B cell (primary cell): Measurements from ENCODE around the gene TBCD. TPM values are rescaled to one million over a fixed set of nuclear protein-coding genes. Genes with fewer than 3 reads are reported as not detected.

Experiments used
- ATAC-seq: fragments of 200-7000 bp; cut with Tn5 transposase; one replicate; pipeline ENCODE4 v1.10.0; 2021; ENCODE audit warnings: low read depth, mild to moderate bottlenecking, moderate number of reproducible peaks, moderate library complexity
- CTCF ChIA-PET: fragments of 350-600 bp; sonication (Branson Sonifier 250); formaldehyde crosslinking; loops from one replicate; lab custom pipeline; 2021; ENCODE audit warnings: antibody characterized with exemption, inconsistent platforms; lab: Charles Lee
- POLR2A ChIA-PET: fragments of 350-600 bp; sonication (Branson Sonifier 250); formaldehyde crosslinking; loops from one replicate; lab custom pipeline; 2021; ENCODE audit warnings: antibody characterized with exemption; lab: Charles Lee
- DNase-seq: peaks from one replicate; pipeline ENCODE4 v3.0.0; 2013
- H2AFZ ChIP-seq: 2 replicates; pipeline ENCODE4 v1.6.1; 2012; ENCODE audit warnings: mild to moderate bottlenecking, low read depth, low read length; ENCODE audit not compliant: insufficient read depth, poor library complexity, severe bottlenecking
- H3K27ac ChIP-seq, 2 donors: 1 replicate in 1 of 2; 2 replicates in 1 of 2; pipeline ENCODE4 v1.5.1; 2012 to 2013; ENCODE audit warnings: low read length in 2 of 2, mild to moderate bottlenecking in 2 of 2, moderate library complexity in 1 of 2
- H3K27me3 ChIP-seq, 4 experiments: fragments of 200-600 bp in 1 of 4; sonication (generic) in 1 of 4; replicated peaks in 1 of 4; 1 replicate in 2 of 4; 2 replicates in 2 of 4; pipeline versions ENCODE4 v1.6.1 to v1.7.0; 2013 to 2016; ENCODE audit warnings: low read length in 3 of 4, mild to moderate bottlenecking in 2 of 4, mixed read lengths in 1 of 4, moderate library complexity in 1 of 4; ENCODE audit not compliant: insufficient read depth in 4 of 4, control insufficient read depth in 3 of 4; ENCODE audit errors: control extremely low read depth in 1 of 4
- H3K36me3 ChIP-seq, 2 experiments: replicated peaks in 1 of 2; 1 replicate in 1 of 2; 2 replicates in 1 of 2; pipeline versions ENCODE4 v1.6.1 to v1.7.1; 2013; ENCODE audit warnings: low read length in 1 of 2; ENCODE audit not compliant: insufficient read depth in 2 of 2, control insufficient read depth in 1 of 2; ENCODE audit errors: control extremely low read depth in 1 of 2, extremely low read depth in 1 of 2
- H3K4me1 ChIP-seq, 2 donors: fragments of 200-600 bp in 1 of 2; sonication (generic) in 1 of 2; 1 replicate in 1 of 2; 2 replicates in 1 of 2; pipeline versions ENCODE4 v1.5.1 to v1.6.1; 2013 to 2017; ENCODE audit warnings: low read length in 2 of 2; ENCODE audit not compliant: control insufficient read depth in 2 of 2, insufficient read depth in 2 of 2
- H3K4me2 ChIP-seq: replicated peaks from 2 replicates; pipeline ENCODE3; 2012; ENCODE audit warnings: mild to moderate bottlenecking, low read depth, low read length; ENCODE audit not compliant: poor library complexity, severe bottlenecking
- H3K4me3 ChIP-seq, 5 experiments: fragments of 200-600 bp in 1 of 5; sonication (generic) in 1 of 5; 1 replicate in 3 of 5; 2 replicates in 2 of 5; pipeline versions ENCODE4 v1.5.1 to v1.7.0; 2011 to 2016; ENCODE audit warnings: low read length in 4 of 5, mild to moderate bottlenecking in 4 of 5, low read depth in 2 of 5, control low read depth in 1 of 5, moderate library complexity in 1 of 5; ENCODE audit not compliant: insufficient read depth in 1 of 5; ENCODE audit errors: control extremely low read depth in 1 of 5, extremely low read depth in 1 of 5
- H3K79me2 ChIP-seq: fragments of 200-600 bp; sonication (generic); one replicate; pipeline ENCODE4 v1.6.0; 2016; ENCODE audit warnings: low read length; ENCODE audit not compliant: control insufficient read depth, insufficient read depth
- H3K9ac ChIP-seq: fragments of 200-600 bp; sonication (generic); 2 replicates; pipeline ENCODE4 v1.6.1; 2017; ENCODE audit warnings: mild to moderate bottlenecking, low read length, moderate library complexity
- H3K9me3 ChIP-seq, 3 donors: one replicate each; pipeline versions ENCODE4 v1.6.1 to v1.7.1; 2013; ENCODE audit warnings: low read length in 2 of 3; ENCODE audit not compliant: control insufficient read depth in 2 of 3, insufficient read depth in 1 of 3; ENCODE audit errors: control extremely low read depth in 1 of 3
- H4K20me1 ChIP-seq: 2 replicates; pipeline ENCODE4 v1.6.0; 2012; ENCODE audit warnings: mild to moderate bottlenecking, low read length; ENCODE audit not compliant: insufficient read depth, control insufficient read depth, poor library complexity, severe bottlenecking
- H3K27ac Mint-ChIP-seq: one replicate; pipeline ENCODE4 v1.8.0; 2021; ENCODE audit warnings: mixed read lengths
- H3K27me3 Mint-ChIP-seq: one replicate; pipeline ENCODE4 v1.8.0; 2021; ENCODE audit warnings: mixed read lengths
- H3K4me1 Mint-ChIP-seq: one replicate; pipeline ENCODE4 v1.8.0; 2021; ENCODE audit warnings: mixed read lengths
- H3K4me3 Mint-ChIP-seq: one replicate; pipeline ENCODE4 v1.8.0; 2021; ENCODE audit warnings: mixed read lengths
- H3K9me3 Mint-ChIP-seq: one replicate; pipeline ENCODE4 v1.8.0; 2022; ENCODE audit warnings: mixed read lengths; ENCODE audit not compliant: insufficient read depth
- EZH2 ChIP-seq: IDR thresholded peaks from 2 replicates; pipeline ENCODE4 v1.6.1; 2012; ENCODE audit warnings: borderline replicate concordance, low read depth, mild to moderate bottlenecking, moderate library complexity, low read length; ENCODE audit not compliant: insufficient read depth, poor library complexity, severe bottlenecking
- WGBS: methylation state at CpG from one replicate; pipeline ENCODE4 v1.1.5; 2013; ENCODE audit warnings: missing lambda C conversion rate; ENCODE audit not compliant: insufficient coverage; 5-methylcytosine and 5-hydroxymethylcytosine counted together
- intact Hi-C: fragments of 100-400 bp; cut with micrococcal nuclease; formaldehyde crosslinking; loops from one replicate; pipeline ENCODE4 v1.10.0; 2022
- polyA plus RNA-seq: library from polyadenylated mRNA; depleted of rRNA; stranded (reverse); fragments of >200 nt; gene quantifications from 2 replicates; pipeline ENCODE4 v1.2.3, GENCODE V29; 2012
- total RNA-seq, 2 donors: library from RNA; stranded (reverse); fragments of 120-200 nt in 1 of 2; gene quantifications; 1 replicate in 1 of 2; 2 replicates in 1 of 2; pipeline versions ENCODE4 v1.2.3 to v1.2.4, GENCODE V29; 2013 to 2022
- TF ChIP-seq, protein P1 (sequence below): fragments of 200-600 bp; IDR thresholded peaks from one replicate; pipeline ENCODE4 v1.8.0; 2022; ENCODE audit warnings: antibody characterized with exemption, mild to moderate bottlenecking

The TBCD gene
- total and polyA plus RNA-seq, 2 donors (not counting 1 experiment from before 2014, with no cell fraction given) = 60.8 to 101 TPM

DNA sequence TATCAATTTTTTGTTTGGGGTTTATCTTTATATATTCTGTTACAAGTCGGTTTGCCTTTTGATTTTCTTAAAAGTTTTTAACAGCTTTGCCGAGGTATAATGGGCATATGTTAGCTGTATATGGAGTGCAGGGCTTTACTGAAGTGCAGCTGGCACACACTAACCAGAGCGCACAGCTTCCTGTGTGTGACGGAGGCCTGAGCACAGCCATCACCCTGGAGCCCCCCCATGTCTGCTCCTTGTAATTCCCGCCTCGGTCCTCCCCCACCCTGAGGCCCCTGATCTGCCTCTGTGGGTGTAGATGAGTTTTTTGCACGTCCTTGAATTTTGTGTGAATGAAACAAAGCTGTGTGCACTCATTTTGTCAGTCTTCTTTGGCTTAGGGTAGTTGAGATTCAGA, 148.1 kb downstream of the TBCD start:
- DNase-seq = no peak
- no peak overlapping the region for H2AFZ ChIP-seq
- no peaks in the 10 kb centered on the region for H3K9me3 ChIP-seq
- POLR2A ChIA-PET = no interaction called here
- Mint-ChIP-seq H3K27ac (peak overlapping the region; percentile 42), H3K9me3 (no peaks in the 10 kb centered on the region), H3K4me1 (no peaks in the 10 kb centered on the region), H3K4me3 (no peak overlapping the region), H3K27me3 (no peaks in the 10 kb centered on the region)
- no peak overlapping the region for H3K9ac ChIP-seq
- H3K4me1 ChIP-seq = peaks cover 0 to under 1% of the 10 kb centered on the region in 2 donors
- no peaks in the 10 kb centered on the region for H4K20me1 ChIP-seq
- H3K4me3 ChIP-seq = no peak overlapping the region
- no peaks in the 10 kb centered on the region for H3K27me3 ChIP-seq
- H3K4me2 ChIP-seq = no peak overlapping the region
- peaks cover 13% of the 10 kb centered on the region for H3K79me2 ChIP-seq
- CTCF ChIA-PET = interaction anchor here (1.3 kb wide), 1 partner anchor 36 kb away, joined by 4 read pairs; no protein-coding TSS in a partner anchor
- no peak for TF ChIP-seq EZH2
- TF ChIP-seq, protein P1, sequence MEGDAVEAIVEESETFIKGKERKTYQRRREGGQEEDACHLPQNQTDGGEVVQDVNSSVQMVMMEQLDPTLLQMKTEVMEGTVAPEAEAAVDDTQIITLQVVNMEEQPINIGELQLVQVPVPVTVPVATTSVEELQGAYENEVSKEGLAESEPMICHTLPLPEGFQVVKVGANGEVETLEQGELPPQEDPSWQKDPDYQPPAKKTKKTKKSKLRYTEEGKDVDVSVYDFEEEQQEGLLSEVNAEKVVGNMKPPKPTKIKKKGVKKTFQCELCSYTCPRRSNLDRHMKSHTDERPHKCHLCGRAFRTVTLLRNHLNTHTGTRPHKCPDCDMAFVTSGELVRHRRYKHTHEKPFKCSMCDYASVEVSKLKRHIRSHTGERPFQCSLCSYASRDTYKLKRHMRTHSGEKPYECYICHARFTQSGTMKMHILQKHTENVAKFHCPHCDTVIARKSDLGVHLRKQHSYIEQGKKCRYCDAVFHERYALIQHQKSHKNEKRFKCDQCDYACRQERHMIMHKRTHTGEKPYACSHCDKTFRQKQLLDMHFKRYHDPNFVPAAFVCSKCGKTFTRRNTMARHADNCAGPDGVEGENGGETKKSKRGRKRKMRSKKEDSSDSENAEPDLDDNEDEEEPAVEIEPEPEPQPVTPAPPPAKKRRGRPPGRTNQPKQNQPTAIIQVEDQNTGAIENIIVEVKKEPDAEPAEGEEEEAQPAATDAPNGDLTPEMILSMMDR = no peak
- peaks cover 0 to 5% of the 10 kb centered on the region in 2 experiments for H3K36me3 ChIP-seq
- WGBS = 57% methylated on average over 3 of the region's 7 CpGs
- H3K27ac ChIP-seq = no peak overlapping the region
- ATAC-seq = no peak
- intact Hi-C loops = no loop called here

DNA sequence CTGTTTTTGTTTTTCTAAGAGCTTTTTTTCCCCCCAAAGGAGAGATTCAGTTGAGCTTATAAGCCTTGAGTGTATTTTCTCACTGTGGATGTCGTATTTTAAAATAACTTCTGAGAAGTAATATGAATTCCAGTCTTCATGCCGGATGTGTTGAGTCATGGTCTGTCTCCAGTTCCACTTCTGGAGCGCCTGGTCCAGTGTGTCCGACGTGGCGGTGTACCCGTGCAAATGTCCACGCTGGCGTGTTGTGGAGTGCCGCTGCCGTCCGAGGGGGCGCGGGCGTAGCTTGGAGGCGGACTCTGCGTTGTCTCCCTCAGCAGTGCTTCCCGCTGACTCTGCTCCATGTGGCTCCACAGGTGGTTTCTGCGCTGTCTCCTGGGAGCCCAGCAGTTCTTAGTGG, 148.9 kb downstream of the TBCD start:
- Mint-ChIP-seq H3K4me3 (no peak overlapping the region), H3K27me3 (no peaks in the 10 kb centered on the region), H3K9me3 (no peaks in the 10 kb centered on the region), H3K27ac (no peak overlapping the region), H3K4me1 (no peaks in the 10 kb centered on the region)
- DNase-seq = no peak
- Histone ChIP-seq H3K36me3 (peaks cover 0 to 5% of the 10 kb centered on the region in 2 experiments), H3K4me1 (no peaks in the 10 kb centered on the region), H3K4me2 (no peak overlapping the region), H3K9ac (no peak overlapping the region), H3K79me2 (peaks cover 8% of the 10 kb centered on the region), H3K27me3 (no peaks in the 10 kb centered on the region), H3K9me3 (no peaks in the 10 kb centered on the region), H3K27ac (no peak overlapping the region), H4K20me1 (no peaks in the 10 kb centered on the region), H3K4me3 (no peak overlapping the region), H2AFZ (no peak overlapping the region)
- ChIA-PET CTCF (interaction anchor here (1.3 kb wide), 1 partner anchor 37 kb away, joined by 4 read pairs; no protein-coding TSS in a partner anchor), POLR2A (no interaction called here)
- WGBS = 99% methylated on average over 19 of the region's 19 CpGs
- ATAC-seq = no peak
- intact Hi-C loops = no loop called here
- TF ChIP-seq, protein P1 = no peak
- no peak for TF ChIP-seq EZH2
